Occipital lobe (tissue), 2 donors: ENCODE results near the gene ILK. TPM values are rescaled to one million over a fixed set of nuclear protein-coding genes. Genes with fewer than 3 reads are reported as not detected.
A peak's percentile ranks its signal among the peaks of the same experiment; 100 is the strongest.

Experiments
- DNase-seq: peaks from one replicate; lab custom pipeline; 2025; lab: John Stamatoyannopoulos, UW
- total RNA-seq: library from RNA; depleted of rRNA; stranded (reverse); fragments of >200 nt; gene quantifications from one replicate; pipeline ENCODE4 v1.2.3, GENCODE V29; 2014

The ILK gene
- 44.9 TPM for total RNA-seq

- DNase-seq = peak; percentile 90
These were observed at the start of gene ILK, which contains the start of gene RRP8 for GRCh38 chr11:6603287-6604080. ILK (plus strand) TSS chr11:6603774; CDS start chr11:6604272, 498 bp downstream. RRP8 (minus strand) TSS chr11:6603616; CDS start chr11:6603502, 114 bp downstream.

GRCh38 chr11:6554828-6555706 is 48.5 kb upstream of the ILK start:
- DNase-seq = no peak

DNA sequence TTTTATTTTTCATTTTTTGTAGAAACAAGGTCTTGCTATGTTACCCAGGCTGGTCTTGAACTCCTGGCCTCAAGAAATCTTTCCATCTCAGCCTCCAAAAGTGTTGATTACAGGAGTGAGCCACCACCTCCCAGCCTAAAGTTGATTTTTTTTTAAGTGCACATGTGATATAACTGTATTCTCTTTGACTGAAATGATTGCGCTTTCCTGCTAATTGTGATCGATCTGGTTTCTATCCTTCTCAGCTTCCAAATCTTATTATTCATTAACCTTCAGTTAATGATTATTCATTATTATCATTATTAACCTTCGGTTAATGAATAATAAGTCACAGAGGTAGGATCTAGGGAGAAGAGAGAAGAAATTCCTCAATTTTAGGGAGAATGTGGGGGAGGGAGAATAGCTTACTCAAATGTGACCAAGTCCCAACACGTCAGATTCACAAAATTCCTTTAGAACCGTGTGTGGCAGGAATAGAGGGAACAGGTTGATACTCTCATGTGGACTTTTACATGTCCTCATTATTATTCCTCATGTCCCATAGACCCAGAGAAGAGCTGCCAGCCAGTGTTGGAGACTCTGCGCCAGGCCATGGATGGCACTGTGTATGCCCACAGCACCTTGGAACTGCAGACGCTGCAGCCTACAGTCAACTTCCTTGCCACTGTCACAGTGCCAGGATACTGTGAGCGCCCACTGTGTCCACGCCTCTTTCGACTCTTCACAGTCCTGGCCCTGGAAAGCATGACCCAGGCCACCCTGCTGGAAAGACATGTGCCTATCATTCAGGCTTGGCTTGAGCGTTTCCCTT is 47.2 kb upstream of the ILK start:
- DNase-seq = no peak

DNA sequence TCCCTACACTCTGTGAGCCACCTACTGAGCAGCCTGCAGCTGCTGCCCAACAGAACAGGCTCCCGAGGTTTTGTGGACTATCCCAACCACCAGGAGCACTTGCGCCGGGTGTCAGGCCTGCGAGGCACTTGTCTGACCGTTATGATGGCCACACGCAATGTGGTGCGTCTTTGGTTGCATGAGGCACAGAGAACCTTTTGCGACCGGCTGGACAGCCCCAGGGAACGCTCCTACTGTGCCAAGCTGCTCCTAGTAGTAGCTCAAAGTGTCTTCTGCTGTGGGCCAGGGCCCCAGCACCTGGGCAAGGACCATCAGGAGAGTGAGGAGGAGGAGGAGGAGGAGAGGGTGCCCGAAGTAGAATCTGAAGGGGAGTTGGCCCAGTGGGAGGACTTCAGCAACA is 46.5 kb upstream of the ILK start:
- DNase-seq = no peak

DNA sequence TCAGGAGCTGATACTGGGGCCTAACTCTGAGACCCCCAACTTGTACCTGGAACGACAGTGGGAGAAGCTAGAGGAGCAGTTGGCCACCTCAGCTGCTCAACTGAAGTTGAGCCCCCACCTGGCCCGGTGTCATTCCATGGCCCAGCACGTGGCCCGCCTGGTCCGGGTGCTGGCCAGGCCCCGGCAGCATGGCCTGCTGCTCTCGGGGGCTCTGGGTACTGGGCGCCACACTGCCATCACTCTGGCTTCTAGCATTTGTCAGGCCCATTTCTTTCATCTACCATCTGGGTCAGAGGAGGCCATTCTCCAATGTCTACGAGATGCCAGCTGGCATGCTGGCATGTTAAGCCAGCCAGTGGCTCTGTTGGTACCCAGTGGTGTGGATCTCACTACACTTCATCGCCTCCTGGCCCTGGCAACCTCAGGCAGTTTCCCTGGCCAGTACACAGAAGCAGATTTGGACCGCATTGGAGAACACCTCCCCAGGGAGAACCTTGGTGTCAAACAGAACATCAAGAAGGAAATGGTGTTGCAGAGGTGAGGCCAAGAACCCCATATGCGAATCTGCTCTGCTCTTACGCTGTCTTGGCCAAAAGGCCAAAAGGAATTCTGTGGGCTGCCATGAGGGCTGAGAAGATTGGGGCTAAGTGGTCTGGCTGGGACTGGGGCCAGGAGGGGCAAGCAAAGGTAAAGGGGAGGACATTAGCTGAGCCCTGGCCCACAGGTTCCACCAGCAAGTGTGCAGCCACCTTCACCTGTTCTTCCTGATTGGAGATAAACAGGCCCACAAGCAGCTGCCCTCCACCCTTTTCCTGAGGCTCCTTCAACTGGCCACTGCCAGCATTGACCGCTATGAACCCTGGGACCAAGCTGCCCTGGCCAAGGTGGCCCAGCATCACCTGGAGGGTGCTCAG is 45.6 kb upstream of the ILK start:
- no peak for DNase-seq

DNA sequence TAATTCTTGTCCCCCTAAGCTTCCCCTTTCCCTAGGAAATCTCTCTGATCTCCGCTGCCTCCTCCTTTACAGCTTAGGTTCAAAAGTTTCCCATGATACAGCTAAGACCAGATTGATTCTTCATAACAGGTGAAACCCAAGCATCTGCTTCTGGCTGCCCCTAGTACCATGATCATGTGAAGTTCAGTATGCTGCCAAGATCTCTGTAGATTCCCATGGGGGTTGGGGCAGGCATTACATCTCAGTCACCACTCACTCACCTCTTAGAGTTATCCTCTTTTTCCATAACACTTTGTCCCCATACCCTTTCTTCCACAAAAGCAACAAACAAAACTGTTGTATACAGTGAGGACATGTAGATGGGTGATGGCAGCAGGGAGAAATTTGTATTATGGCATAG is 44.2 kb upstream of the ILK start:
- DNase-seq = no peak

DNA sequence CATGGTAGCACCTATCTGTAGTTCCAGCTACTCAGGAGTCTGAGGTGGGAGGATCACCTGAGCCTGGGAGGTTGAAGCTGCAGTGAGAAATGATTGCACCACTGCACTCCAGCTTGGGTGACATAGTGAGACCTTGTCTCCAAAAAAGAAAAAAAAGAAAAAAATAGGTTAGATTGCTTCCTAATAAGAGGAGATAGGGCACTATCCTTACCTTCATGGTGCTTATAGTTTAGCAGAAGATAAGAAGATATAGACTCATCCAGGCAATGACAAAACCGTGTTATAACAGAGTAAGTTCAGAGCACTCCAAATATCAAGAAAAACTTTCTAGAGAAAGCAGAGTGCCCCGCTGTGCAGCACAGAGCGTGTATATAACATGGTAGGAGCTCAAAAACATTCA is 42.3 kb upstream of the ILK start:
- DNase-seq = no peak

- DNase-seq = no peak
These were observed 40.4 kb upstream of the ILK start for GRCh38 chr11:6563121-6563619.

DNA sequence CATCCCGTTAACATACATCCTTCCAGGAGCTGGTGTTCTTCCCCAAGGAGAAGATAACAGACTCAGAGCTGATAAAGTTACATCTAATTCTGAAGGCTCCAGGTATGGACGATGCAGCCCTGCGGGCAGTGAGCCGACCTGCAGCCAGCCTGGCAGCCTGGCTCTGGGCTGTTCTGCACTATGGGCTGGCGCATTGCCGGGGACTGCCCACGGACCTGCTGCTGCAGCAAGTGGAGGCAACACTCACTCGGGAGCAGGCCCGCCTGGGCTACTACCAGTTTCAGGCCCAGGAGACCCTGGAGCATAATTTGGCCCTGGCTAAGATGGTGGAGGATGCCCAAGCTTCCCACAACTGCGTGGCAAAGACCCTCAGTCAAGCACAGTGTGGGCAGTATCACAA is 39.9 kb upstream of the ILK start:
- DNase-seq = no peak

DNA sequence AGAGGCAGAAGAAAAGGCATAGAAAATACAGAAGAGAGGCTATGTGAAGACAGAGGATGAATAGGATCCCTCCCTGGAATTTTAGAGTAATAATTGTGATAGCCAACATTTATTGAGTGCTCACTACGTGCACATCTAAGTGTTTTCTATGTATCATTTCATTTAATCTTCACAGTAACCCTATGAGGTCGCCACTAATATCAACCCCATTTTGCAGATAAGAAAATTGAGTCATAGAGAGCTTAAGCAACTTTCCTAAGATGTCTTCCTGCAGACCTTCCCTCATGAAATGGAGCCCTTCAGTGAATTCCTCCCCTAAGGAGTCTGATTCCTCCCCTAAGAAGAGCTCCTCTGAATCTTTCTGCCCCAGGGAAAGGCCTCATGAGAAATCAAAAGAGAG is 38.2 kb upstream of the ILK start:
- DNase-seq = no peak

- DNase-seq = no peak
These were observed 37.4 kb upstream of the ILK start for GRCh38 chr11:6565988-6566703.

DNA sequence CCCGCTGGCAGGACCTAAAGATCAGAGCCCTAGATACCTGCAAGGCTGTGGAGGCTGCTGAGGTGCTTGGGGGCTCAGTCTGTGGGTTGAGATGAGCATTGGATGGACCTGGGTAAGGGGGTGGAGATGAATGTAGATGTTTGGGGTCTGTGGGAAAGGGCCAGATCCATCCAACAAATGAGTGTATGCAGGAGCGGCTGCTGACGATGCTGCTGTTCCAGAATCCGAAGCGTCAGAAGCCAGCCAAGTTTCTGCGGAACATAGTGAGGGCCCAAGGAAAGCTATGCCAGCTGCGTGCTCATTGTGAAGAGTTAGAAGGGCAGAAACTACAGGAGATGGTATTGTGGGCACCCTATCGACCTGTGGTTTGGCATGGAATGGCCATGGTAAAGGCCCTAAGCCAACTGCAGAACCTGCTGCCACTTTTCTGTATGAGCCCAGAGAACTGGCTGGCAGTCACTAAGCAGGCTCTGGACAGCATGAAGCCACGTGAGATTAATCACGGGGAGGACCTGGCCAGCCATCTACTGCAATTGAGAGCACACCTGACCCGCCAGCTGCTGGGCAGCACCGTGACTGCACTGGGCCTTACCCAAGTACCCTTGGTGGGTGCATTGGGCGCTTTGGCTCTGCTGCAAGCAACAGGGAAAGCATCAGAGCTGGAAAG is 36.7 kb upstream of the ILK start:
- DNase-seq = no peak

- DNase-seq = no peak
These were observed 36.2 kb upstream of the ILK start for GRCh38 chr11:6567371-6567745.

- no peak for DNase-seq
These were observed 35.2 kb upstream of the ILK start for GRCh38 chr11:6568191-6568918.

GRCh38 chr11:6569706-6570105 is 33.9 kb upstream of the ILK start:
- DNase-seq = no peak

GRCh38 chr11:6570691-6571427 is 32.7 kb upstream of the ILK start:
- no peak for DNase-seq

DNA sequence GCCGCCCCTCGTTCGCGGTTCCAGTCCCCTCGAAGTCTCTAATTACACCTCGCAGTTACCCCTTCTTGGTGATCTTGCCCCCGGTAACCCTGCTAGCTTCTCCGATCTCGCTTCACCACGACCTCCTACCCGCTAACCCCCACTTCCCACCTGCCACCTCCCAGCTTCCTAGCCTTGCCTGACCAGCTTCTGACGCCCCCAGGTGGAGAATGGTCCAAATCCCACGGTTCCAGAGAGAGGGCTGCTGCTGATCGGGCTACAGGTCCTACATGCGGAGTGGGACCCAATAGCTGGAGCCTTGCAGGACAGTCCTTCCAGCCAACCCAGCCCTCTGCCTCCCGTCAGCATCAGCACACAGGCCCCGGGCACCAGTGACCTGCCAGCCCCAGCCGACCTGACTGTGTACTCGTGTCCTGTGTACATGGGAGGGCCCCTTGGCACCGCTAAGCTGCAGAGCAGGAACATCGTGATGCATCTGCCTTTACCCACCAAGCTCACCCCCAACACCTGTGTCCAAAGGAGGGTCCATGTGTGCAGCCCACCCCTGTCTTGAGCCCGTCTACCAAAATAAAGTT is 32.1 kb upstream of the ILK start:
- DNase-seq = no peak

GRCh38 chr11:6572215-6572614 is 31.4 kb upstream of the ILK start:
- no peak for DNase-seq
